ENCODE data around the gene NPAS2. TPM values are rescaled to one million over a fixed set of nuclear protein-coding genes. Genes with fewer than 3 reads are reported as not detected.

NPAS2 gene
- total and polyA plus RNA-seq, 4 donors: 5.9 to 17.1 (median 10.4) TPM

DNA sequence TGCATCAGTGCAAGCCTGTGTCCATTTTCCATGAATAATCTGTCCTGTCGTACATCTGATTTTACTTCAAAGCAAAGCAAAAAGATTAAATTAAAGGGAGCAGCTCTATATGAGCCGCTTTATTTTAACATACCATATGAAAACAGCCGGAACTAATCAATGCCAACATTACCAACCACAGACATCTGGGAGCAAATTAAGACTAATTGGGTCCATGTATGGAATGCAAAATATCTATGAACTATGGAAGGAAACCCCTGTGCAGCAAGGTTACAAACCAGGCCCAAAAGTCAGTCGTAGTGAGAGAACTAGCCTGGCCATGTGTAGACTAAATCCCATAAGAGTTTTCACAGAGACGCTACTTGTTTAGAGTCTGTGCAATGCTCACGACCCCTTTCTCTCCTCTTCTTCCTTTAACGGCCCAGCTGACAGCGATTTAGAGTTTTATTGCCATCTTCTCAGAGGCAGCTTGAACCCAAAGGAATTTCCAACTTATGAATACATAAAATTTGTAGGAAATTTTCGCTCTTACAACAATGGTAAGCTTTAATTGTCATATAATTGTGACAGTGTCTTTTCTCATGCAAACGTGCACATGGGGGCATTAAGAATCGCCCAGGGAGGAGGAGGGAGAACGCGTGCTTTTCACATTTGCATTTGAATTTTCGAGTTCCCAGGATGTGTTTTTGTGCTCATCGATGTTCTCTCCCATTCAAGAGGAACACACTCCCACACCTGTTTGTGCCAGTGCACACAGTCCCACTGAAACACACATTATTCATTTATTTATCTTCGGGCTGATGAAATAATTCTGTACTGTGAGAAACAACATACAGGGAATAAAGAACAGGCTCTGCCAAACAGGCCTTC, 129.2 kb downstream of the NPAS2 start:
- DNase-seq (no peak), ATAC-seq (ENCODE audit: insufficient read depth, low FRiP score) (no peak)
- Histone ChIP-seq H3K9ac (ENCODE audit: insufficient read depth in 1 of 2, low read length in 2 of 2) (no peak overlapping the region), H3K36me3 (ENCODE audit: control insufficient read depth in 4 of 4, insufficient read depth in 4 of 4, low read length in 4 of 4) (peaks cover 0 to 11% (median 1%) of the 10 kb centered on the region in 4 donors), H3K4me3 (no peak overlapping the region), H3K27ac (ENCODE audit: low read depth in 1 of 2, low read length in 1 of 2) (no peak overlapping the region), H3K4me1 (ENCODE audit: control insufficient read depth in 5 of 5, insufficient read depth in 5 of 5, low read length in 5 of 5) (no peaks in the 10 kb centered on the region), H3K27me3 (ENCODE audit: control insufficient read depth in 3 of 3, insufficient read depth in 3 of 3, low read length in 2 of 3) (no peaks in the 10 kb centered on the region), H3K9me3 (ENCODE audit: control insufficient read depth in 4 of 4, insufficient read depth in 3 of 4, low read length in 3 of 4) (peaks cover 0 to 2% (median 0%) of the 10 kb centered on the region in 4 donors)
- TF ChIP-seq CTCF (IDR thresholded peaks at IDR 0.05; ENCODE audit: control extremely low read depth, extremely low read depth): no peak
- 82 to 87% methylated on average over 16 of the region's 16 CpGs for WGBS, 2 donors

DNA sequence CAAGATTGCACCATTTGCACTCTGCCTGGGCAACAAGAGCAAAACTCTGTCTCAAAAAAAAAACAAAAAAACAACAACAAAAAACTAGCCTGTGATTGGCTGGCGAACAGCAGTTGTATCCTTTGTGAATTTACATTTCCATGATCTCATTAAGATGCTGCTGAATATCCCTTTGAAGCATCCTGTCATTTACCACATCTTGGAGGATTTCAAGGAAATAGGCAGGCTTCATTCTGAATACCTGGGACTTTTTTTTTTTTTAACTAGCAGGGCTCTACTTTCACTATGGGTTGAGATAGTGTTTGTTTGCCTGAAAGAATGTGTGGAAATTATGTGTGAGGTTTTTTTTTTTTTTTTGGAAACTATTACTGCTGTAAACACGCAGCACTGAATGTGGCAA, 132.6 kb downstream of the NPAS2 start:
- H3K36me3 ChIP-seq (ENCODE audit: control insufficient read depth in 4 of 4, insufficient read depth in 4 of 4, low read length in 4 of 4): peaks cover 0 to 11% (median 1%) of the 10 kb centered on the region in 4 donors
- H3K9me3 ChIP-seq (ENCODE audit: control insufficient read depth in 4 of 4, insufficient read depth in 3 of 4, low read length in 3 of 4): no peaks in the 10 kb centered on the region
- TF ChIP-seq CTCF (IDR thresholded peaks at IDR 0.05; ENCODE audit: control extremely low read depth, extremely low read depth): no peak
- no peak overlapping the region for H3K27ac ChIP-seq (ENCODE audit: low read depth in 1 of 2, low read length in 1 of 2)
- ATAC-seq (ENCODE audit: insufficient read depth, low FRiP score): no peak
- no peak overlapping the region for H3K9ac ChIP-seq (ENCODE audit: insufficient read depth in 1 of 2, low read length in 2 of 2)
- 94 to 96% methylated on average over 2 of the region's 2 CpGs for WGBS, 2 donors
- no peak for DNase-seq
- H3K27me3 ChIP-seq (ENCODE audit: control insufficient read depth in 3 of 3, insufficient read depth in 3 of 3, low read length in 2 of 3): no peaks in the 10 kb centered on the region
- no peak overlapping the region for H3K4me3 ChIP-seq
- peaks cover 0 to 6% (median 0%) of the 10 kb centered on the region in 5 donors for H3K4me1 ChIP-seq (ENCODE audit: control insufficient read depth in 5 of 5, insufficient read depth in 5 of 5, low read length in 5 of 5)

DNA sequence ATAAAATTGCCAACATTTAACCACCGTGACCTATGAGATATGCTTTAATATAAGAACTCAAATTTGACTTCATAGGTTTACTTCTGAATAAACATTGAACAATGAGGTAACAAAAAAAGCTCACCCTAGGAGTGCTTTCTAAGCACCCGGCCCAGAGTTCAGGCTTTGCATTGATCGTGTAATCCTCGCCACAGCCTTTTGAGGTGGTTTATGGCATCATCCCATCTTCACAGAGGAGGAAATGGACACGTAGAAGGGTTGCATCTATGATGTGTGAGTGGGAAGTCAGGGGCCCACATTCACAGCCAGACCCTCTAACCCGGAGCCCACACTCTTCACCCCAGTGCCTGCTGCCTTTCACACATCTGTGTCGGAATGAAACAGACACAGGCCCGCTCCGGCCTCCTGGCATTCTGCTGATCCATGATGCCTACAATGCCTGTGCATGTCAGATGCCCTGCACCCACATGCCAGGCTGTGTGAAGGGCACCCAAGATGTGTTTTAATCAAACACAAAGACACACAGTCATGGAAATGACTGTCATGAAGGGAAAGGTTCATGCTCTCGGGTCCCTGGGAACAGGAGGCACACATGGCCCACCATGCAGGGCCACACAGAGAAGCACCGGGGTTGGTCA, 133.6 kb downstream of the NPAS2 start:
- DNase-seq: no peak
- Histone ChIP-seq H3K4me1 (ENCODE audit: control insufficient read depth in 5 of 5, insufficient read depth in 5 of 5, low read length in 5 of 5) (peaks cover 0 to 11% (median 6%) of the 10 kb centered on the region in 5 donors), H3K4me3 (no peak overlapping the region), H3K36me3 (ENCODE audit: control insufficient read depth in 4 of 4, insufficient read depth in 4 of 4, low read length in 4 of 4) (peaks cover 0 to 11% (median 1%) of the 10 kb centered on the region in 4 donors), H3K27me3 (ENCODE audit: control insufficient read depth in 3 of 3, insufficient read depth in 3 of 3, low read length in 2 of 3) (no peaks in the 10 kb centered on the region), H3K27ac (ENCODE audit: low read depth in 1 of 2, low read length in 1 of 2) (no peak overlapping the region), H3K9me3 (ENCODE audit: control insufficient read depth in 4 of 4, insufficient read depth in 3 of 4, low read length in 3 of 4) (no peaks in the 10 kb centered on the region), H3K9ac (ENCODE audit: insufficient read depth in 1 of 2, low read length in 2 of 2) (no peak overlapping the region)
- WGBS, 2 donors: 84 to 88% methylated on average over 11 of the region's 11 CpGs
- no peak for ATAC-seq (ENCODE audit: insufficient read depth, low FRiP score)
- TF ChIP-seq CTCF (IDR thresholded peaks at IDR 0.05; ENCODE audit: control extremely low read depth, extremely low read depth): no peak
